Transverse colon (tissue), 3 donors: ENCODE results near the gene SIRT2.

Experiments used
- POLR2A ChIP-seq: fragments of 450-650 bp; IDR thresholded peaks from one replicate; pipeline ENCODE4 v1.6.1; 2016; ENCODE audit warnings: antibody characterized with exemption, mild to moderate bottlenecking, moderate library complexity
- TF ChIP-seq, protein P1 (sequence below), 5 experiments: fragments of 200-600 bp in 3 of 5; fragments of 450-650 bp in 2 of 5; sonication (generic) in 3 of 5; IDR thresholded peaks; 1 replicate in 2 of 5; 2 replicates in 3 of 5; pipeline ENCODE4 v1.5.1; 2016 to 2017; ENCODE audit warnings: antibody characterized with exemption in 5 of 5, inconsistent platforms in 3 of 5, mild to moderate bottlenecking in 2 of 5, moderate library complexity in 1 of 5

DNA sequence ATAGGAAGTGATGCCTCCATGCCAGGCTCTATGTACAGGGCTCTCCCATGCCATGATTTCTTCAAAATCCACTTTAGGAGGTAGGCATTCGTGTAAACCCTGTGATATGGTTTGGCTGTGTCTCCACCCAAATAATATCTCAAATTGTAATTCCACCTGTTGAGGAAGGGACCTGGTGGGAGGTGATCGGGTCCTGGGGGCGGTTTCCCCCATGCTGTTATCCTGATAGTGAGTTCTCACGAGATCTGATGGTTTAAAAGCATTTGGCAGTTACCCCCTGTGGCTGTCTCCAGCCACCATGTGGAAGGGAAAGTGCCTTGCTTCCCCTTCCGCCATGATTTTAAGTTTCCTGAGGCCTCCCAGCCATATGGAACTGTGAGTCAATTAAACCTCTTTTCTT is 23.1 kb upstream of the SIRT2 start:
- TF ChIP-seq, protein P1, sequence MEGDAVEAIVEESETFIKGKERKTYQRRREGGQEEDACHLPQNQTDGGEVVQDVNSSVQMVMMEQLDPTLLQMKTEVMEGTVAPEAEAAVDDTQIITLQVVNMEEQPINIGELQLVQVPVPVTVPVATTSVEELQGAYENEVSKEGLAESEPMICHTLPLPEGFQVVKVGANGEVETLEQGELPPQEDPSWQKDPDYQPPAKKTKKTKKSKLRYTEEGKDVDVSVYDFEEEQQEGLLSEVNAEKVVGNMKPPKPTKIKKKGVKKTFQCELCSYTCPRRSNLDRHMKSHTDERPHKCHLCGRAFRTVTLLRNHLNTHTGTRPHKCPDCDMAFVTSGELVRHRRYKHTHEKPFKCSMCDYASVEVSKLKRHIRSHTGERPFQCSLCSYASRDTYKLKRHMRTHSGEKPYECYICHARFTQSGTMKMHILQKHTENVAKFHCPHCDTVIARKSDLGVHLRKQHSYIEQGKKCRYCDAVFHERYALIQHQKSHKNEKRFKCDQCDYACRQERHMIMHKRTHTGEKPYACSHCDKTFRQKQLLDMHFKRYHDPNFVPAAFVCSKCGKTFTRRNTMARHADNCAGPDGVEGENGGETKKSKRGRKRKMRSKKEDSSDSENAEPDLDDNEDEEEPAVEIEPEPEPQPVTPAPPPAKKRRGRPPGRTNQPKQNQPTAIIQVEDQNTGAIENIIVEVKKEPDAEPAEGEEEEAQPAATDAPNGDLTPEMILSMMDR (IDR thresholded peaks at IDR 0.05), result no peak
- TF ChIP-seq POLR2A, result no peak
